Ovary (tissue), 9 donors: ENCODE results near the gene SEC14L6. TPM values are rescaled to one million over a fixed set of nuclear protein-coding genes. Genes with fewer than 3 reads are reported as not detected.

ENCODE experiments used
- DNase-seq, 5 donors: peaks; one replicate each; pipeline ENCODE4 v3.0.0-alpha.2; 2019 to 2020
- H3K27ac ChIP-seq, 2 donors: fragments of 200-600 bp; one replicate each; pipeline versions ENCODE4 v1.5.1 to v1.8.0; 2019 to 2022
- H3K27me3 ChIP-seq: fragments of 200-600 bp; one replicate; pipeline ENCODE4 v1.8.0; 2022
- H3K36me3 ChIP-seq: fragments of 200-600 bp; sonication (generic); one replicate; pipeline ENCODE4 v1.5.1; 2019
- H3K4me1 ChIP-seq: one replicate; pipeline ENCODE4 v1.8.1; 2013; ENCODE audit warnings: mild to moderate bottlenecking, moderate library complexity; ENCODE audit not compliant: insufficient read depth
- H3K4me3 ChIP-seq: fragments of 200-600 bp; sonication (generic); one replicate; pipeline ENCODE4 v1.5.1; 2017
- H3K9me3 ChIP-seq, 2 donors: fragments of 200-600 bp in 1 of 2; sonication (generic) in 1 of 2; one replicate each; pipeline versions ENCODE4 v1.5.1 to v1.8.1; 2013 to 2019; ENCODE audit warnings: mild to moderate bottlenecking in 1 of 2, moderate library complexity in 1 of 2
- CTCF ChIP-seq, 3 donors: fragments of 450-650 bp in 2 of 3; fragments of 200-600 bp in 1 of 3; IDR thresholded peaks; one replicate each; pipeline versions ENCODE4 v1.5.1 to v1.8.0; 2016 to 2022; ENCODE audit warnings: antibody characterized with exemption in 3 of 3, mild to moderate bottlenecking in 1 of 3
- EP300 ChIP-seq: sonication (generic); formaldehyde crosslinking; IDR thresholded peaks from one replicate; pipeline ENCODE4 v1.6.1; 2017; ENCODE audit warnings: antibody characterized with exemption
- POLR2A ChIP-seq: fragments of 450-650 bp; IDR thresholded peaks from one replicate; pipeline ENCODE4 v1.6.1; 2017; ENCODE audit warnings: antibody characterized with exemption, mild to moderate bottlenecking, moderate library complexity
- WGBS, 3 donors: extraction: QIAGEN DNeasy Blood & Tissue Kit in 1 of 3; methylation state at CpG; one replicate each; pipeline versions ENCODE4 v1.1.5 to v1.1.7; 2013 to 2017; 5-methylcytosine and 5-hydroxymethylcytosine counted together
- intact Hi-C, 4 donors: fragments of 100-400 bp; cut with DNase I; formaldehyde crosslinking; loops; one replicate each; pipeline versions ENCODE4 v1.11.0 to v1.15.1; 2022 to 2023
- polyA plus RNA-seq, 2 donors: library from polyadenylated mRNA; stranded (reverse); fragments of 200-250 nt in 1 of 2; fragments of 350-450 nt in 1 of 2; fragmentation: Illumina TruSeq in 1 of 2; extraction: RNeasy Lipid Tissue Mini Kit (QIAGEN cat#74804) in 1 of 2; gene quantifications; one replicate each; pipeline ENCODE4 v1.2.3, GENCODE V29; 2013 to 2014
- total RNA-seq, 7 donors: library from RNA; depleted of rRNA in 2 of 7; stranded (reverse); fragments of >200 nt in 2 of 7; fragmentation: NEBNext Ultra II Directional in 3 of 7; extraction: Animal tissue kit (Norgen Biotek cat#: 25700) in 3 of 7; gene quantifications; one replicate each; pipeline versions ENCODE4 v1.1.0 to v1.2.4, GENCODE V29; 2016 to 2023
- donor health status: DM: no; HTN: no; CAD: no; lungs with moderate emphysema.
- donor health status: DM: no; HTN: no; CAD: no.
- donor health status: Bipolar disorder and iron deficiency.
- donor health status: DM: yes; HTN: yes; CAD: no.
- donor health status: DM: no; HTN: no; CAD: no.
- donor health status: DM: yes; HTN: yes; CAD: no.

Gene SEC14L6
- total and polyA plus RNA-seq, 9 donors: 0.92 to 2.8 (median 1.7) TPM

DNA sequence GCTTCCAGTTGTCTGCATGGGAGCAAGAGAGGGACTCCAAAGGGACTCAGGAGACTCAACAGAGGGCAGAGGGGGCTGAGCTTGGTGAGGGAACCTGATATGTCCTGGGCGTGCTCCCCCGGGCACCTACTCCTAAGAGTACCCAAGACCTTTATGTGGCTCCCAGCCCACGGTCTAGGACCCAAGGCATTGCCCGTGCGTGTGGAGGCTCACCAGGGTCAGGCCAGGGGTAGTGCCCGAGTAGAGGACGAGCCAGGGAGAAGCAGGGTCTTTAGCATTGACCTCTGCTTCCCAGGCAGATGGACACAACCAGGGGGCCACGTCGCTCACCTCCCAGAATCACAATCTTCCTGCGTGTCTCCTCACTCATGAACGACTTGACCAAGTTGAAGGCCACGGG lies 54.4 kb downstream of the SEC14L6 start:
- intact Hi-C loops: no loop called here
- DNase-seq: no peak
- Histone ChIP-seq H3K9me3 (no peaks in the 10 kb centered on the region), H3K36me3 (no peaks in the 10 kb centered on the region), H3K27ac (no peak overlapping the region), H3K27me3 (no peaks in the 10 kb centered on the region), H3K4me3 (no peak overlapping the region), H3K4me1 (no peaks in the 10 kb centered on the region)
- TF ChIP-seq POLR2A: no peak
- no peak for TF ChIP-seq CTCF (IDR thresholded peaks at IDR 0.05)
- WGBS, 3 donors: 68 to 83% (median 80%) methylated on average over 12 of the region's 12 CpGs

GRCh38 chr22:30491381-30491780 lies 55.2 kb downstream of the SEC14L6 start:
- no peak for DNase-seq
- Histone ChIP-seq H3K9me3 (no peaks in the 10 kb centered on the region), H3K27ac (no peak overlapping the region), H3K4me1 (no peaks in the 10 kb centered on the region), H3K4me3 (no peak overlapping the region), H3K27me3 (no peaks in the 10 kb centered on the region), H3K36me3 (no peaks in the 10 kb centered on the region)
- intact Hi-C loops: no loop called here
- TF ChIP-seq EP300 (no peak), POLR2A (no peak), CTCF (IDR thresholded peaks at IDR 0.05) (no peak)
- 83 to 94% (median 84%) methylated on average over 6 to 7 of the region's 7 CpGs for WGBS, 3 donors

DNA sequence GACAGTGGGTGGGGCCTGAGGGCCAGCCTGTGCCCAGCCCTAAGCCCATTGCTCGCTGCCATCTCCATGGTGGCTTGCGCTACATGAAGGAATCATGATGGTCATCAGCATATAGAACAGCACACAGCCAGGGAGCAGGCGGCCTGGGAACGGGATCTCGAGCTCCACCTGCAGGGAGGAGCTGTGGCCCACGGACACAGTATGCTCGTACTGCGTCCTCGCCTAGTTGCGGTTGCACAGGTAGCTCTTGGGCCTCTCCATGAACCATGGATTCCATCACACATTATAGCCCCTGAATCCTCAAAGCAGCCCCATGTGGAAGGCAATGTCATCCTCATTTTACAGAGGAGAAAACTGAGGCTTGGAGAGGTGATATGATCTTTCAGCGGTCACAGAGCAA lies 56.1 kb downstream of the SEC14L6 start:
- Histone ChIP-seq H3K27ac (no peak overlapping the region), H3K4me1 (no peaks in the 10 kb centered on the region), H3K27me3 (no peaks in the 10 kb centered on the region), H3K9me3 (no peaks in the 10 kb centered on the region), H3K4me3 (no peak overlapping the region), H3K36me3 (no peaks in the 10 kb centered on the region)
- TF ChIP-seq EP300 (no peak), POLR2A (no peak), CTCF (IDR thresholded peaks at IDR 0.05) (no peak)
- intact Hi-C loops: no loop called here
- 68 to 74% (median 69%) methylated on average over 11 of the region's 11 CpGs for WGBS, 3 donors
- no peak for DNase-seq

DNA sequence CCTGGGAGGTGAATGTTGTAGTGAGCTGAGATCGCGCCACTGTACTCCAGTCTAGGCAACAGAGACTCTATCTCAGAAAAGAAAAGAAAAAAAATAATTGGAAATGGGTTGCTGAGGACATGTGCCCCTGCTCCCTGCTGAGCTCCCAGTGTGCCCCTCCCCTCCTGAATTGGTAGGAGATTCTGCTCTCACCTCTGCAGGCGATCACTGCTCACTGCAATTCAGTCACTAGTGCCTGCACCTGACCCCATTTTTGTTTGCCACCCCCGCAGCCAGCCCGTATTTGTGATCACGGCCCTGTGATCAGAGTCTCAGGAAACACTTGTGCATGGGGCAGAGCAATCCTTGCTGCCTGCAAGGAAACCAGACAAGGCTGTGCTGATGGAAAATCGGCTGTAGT lies 58.4 kb downstream of the SEC14L6 start:
- no peak overlapping the region for H3K4me3 ChIP-seq
- intact Hi-C loops: loop anchor here in 3 of 4 donors (5.0 to 10.0 kb wide), 3 partner anchors 96 to 383 kb away; partner anchors contain the start of gene OSM (in 2 of the 3)
- WGBS, 3 donors: 67 to 80% (median 70%) methylated on average over 7 of the region's 7 CpGs

More for the DNA sequence above, 58.4 kb downstream of the SEC14L6 start:
- Histone ChIP-seq H3K36me3 (no peaks in the 10 kb centered on the region), H3K9me3 (no peaks in the 10 kb centered on the region), H3K27me3 (no peaks in the 10 kb centered on the region), H3K4me1 (no peaks in the 10 kb centered on the region), H3K27ac (no peak overlapping the region)
- TF ChIP-seq EP300: no peak
- no peak for TF ChIP-seq CTCF (IDR thresholded peaks at IDR 0.05)
- no peak for TF ChIP-seq POLR2A
- no peak for DNase-seq
